ENCODE results near the gene KCNMB1.

GRCh38 chr5:170353011-170353761, 36.0 kb downstream of the KCNMB1 start:
- TF ChIP-seq CTCF (IDR thresholded peaks at IDR 0.05; ENCODE audit: low read depth, low read length, poor library complexity, severe bottlenecking) (no peak), EZH2phosphoT487 (IDR thresholded peaks at IDR 0.05; ENCODE audit: borderline replicate concordance, low read length) (no peak)
